CD4-positive, alpha-beta memory T cell (primary cell): ENCODE results near the gene ZNF2. TPM values are rescaled to one million over a fixed set of nuclear protein-coding genes. Genes with fewer than 3 reads are reported as not detected.

ENCODE experiments used
- CTCF ChIA-PET: fragments of 350-600 bp; sonication (Branson Sonifier 250); formaldehyde crosslinking; loops from one replicate; lab custom pipeline; 2021; ENCODE audit warnings: inconsistent platforms; ENCODE audit not compliant: partially characterized antibody; lab: Charles Lee
- POLR2A ChIA-PET: fragments of 350-600 bp; sonication (Branson Sonifier 250); formaldehyde crosslinking; loops from one replicate; lab custom pipeline; 2021; ENCODE audit not compliant: partially characterized antibody; lab: Charles Lee
- DNase-seq, 5 donors: peaks; one replicate each; pipeline versions ENCODE4 v3.0.0 to v3.0.0-alpha.2; 2020 to 2022; ENCODE audit warnings: mixed read lengths in 1 of 5
- H3K27ac ChIP-seq: one replicate; pipeline ENCODE4 v1.7.0; 2013; ENCODE audit warnings: low read depth, low read length
- H3K27me3 ChIP-seq: 2 replicates; pipeline ENCODE4 v1.7.0; 2013; ENCODE audit warnings: mild to moderate bottlenecking, low read length, moderate library complexity; ENCODE audit not compliant: insufficient read depth
- H3K36me3 ChIP-seq: 2 replicates; pipeline ENCODE4 v1.7.0; 2013; ENCODE audit warnings: mild to moderate bottlenecking, low read length, moderate library complexity; ENCODE audit not compliant: insufficient read depth
- H3K4me1 ChIP-seq: 2 replicates; pipeline ENCODE4 v1.7.0; 2013; ENCODE audit warnings: mild to moderate bottlenecking, low read length, moderate library complexity; ENCODE audit not compliant: insufficient read depth
- H3K4me3 ChIP-seq, 2 donors: one replicate each; pipeline ENCODE4 v1.7.0; 2013; ENCODE audit warnings: low read length in 2 of 2, mild to moderate bottlenecking in 1 of 2
- H3K9me3 ChIP-seq, 2 donors: one replicate each; pipeline ENCODE4 v1.7.0; 2013; ENCODE audit warnings: low read length in 2 of 2, control low read depth in 1 of 2; ENCODE audit not compliant: control insufficient read depth in 1 of 2
- H3K27ac Mint-ChIP-seq, 7 donors: one replicate each; pipeline ENCODE4 v1.8.0; 2020 to 2021; ENCODE audit warnings: mixed read lengths in 7 of 7, mild to moderate bottlenecking in 6 of 7, inconsistent platforms in 3 of 7, moderate library complexity in 3 of 7
- H3K27me3 Mint-ChIP-seq, 2 donors: one replicate each; pipeline ENCODE4 v1.8.0; 2020 to 2021; ENCODE audit warnings: mixed read lengths in 2 of 2
- H3K36me3 Mint-ChIP-seq, 2 donors: one replicate each; pipeline ENCODE4 v1.8.0; 2020 to 2021; ENCODE audit warnings: mixed read lengths in 2 of 2, inconsistent platforms in 1 of 2, mild to moderate bottlenecking in 1 of 2
- H3K4me1 Mint-ChIP-seq, 4 donors: one replicate each; pipeline ENCODE4 v1.8.0; 2020 to 2021; ENCODE audit warnings: mixed read lengths in 4 of 4, mild to moderate bottlenecking in 1 of 4
- H3K4me3 Mint-ChIP-seq, 8 donors: one replicate each; pipeline ENCODE4 v1.8.0; 2020 to 2021; ENCODE audit warnings: mixed read lengths in 8 of 8, mild to moderate bottlenecking in 7 of 8, moderate library complexity in 6 of 8, inconsistent platforms in 3 of 8
- H3K9me3 Mint-ChIP-seq, 8 donors: one replicate each; pipeline ENCODE4 v1.8.0; 2020 to 2021; ENCODE audit warnings: mixed read lengths in 8 of 8, mild to moderate bottlenecking in 5 of 8, inconsistent platforms in 3 of 8, moderate library complexity in 1 of 8
- intact Hi-C: fragments of 100-400 bp; cut with micrococcal nuclease; formaldehyde crosslinking; loops from one replicate; pipeline ENCODE4 v1.15.1; 2023
- polyA plus RNA-seq, 2 donors: library from polyadenylated mRNA; unstranded; fragments of 300-500 nt; fragmentation: Illumina TruSeq; gene quantifications; one replicate each; pipeline ENCODE4 v1.2.3, GENCODE V29; 2021
- total RNA-seq, 2 experiments: library from RNA; stranded (reverse); gene quantifications; one replicate each; pipeline ENCODE4 v1.2.3, GENCODE V29; 2021

Gene ZNF2
- total and polyA plus RNA-seq, 4 experiments from 2014 or later = 2.1 to 10.1 (median 6.3) TPM

DNA sequence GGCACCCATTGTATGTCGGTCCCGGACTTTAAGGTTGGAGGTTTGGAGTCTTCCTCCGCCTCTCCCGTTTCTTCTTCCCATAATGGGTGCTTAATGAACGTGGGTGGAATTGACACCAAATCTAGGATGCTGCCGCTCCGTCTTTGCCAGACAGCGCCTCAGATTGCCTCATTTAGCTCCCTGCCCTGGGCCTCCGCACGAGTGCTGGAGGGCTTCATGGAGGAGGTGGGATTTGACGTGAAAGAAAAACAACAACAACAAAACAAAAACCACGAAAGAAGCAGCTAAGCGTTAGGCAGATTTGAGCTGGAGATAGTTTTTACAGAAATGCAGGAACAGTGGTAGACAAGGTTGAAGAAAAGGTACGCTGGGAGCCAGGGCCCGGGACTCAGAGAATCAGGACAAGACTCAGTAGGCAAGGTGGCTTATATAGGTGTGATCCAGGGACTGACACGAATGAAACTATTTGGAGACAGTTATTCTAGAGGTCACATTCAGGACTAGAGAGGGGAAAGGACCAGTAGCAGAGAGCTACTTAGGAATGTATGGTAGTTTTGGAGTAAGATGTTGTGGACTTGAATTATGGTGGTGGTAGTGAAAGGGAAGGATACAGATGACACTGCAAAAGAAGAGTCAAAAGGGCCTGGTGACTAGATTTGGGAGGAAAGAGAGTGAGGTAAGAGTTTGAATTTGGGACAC lies 605 bp downstream of the ZNF2 start:
- Histone ChIP-seq H3K4me1 (peaks cover 21% of the 10 kb centered on the region), H3K4me3 (peak overlapping the region; percentile 88 to 97), H3K36me3 (no peaks in the 10 kb centered on the region), H3K27me3 (no peaks in the 10 kb centered on the region), H3K9me3 (no peaks in the 10 kb centered on the region), H3K27ac (peak overlapping the region; percentile 89)
- Mint-ChIP-seq H3K4me1 (peaks cover 26 to 40% (median 33%) of the 10 kb centered on the region in 4 donors), H3K27ac (peak overlapping the region; percentile 94 to 99 (median 98)), H3K36me3 (peaks cover 9 to 11% of the 10 kb centered on the region in 2 donors), H3K4me3 (peak overlapping the region; percentile 95 to 100 (median 100)), H3K27me3 (no peaks in the 10 kb centered on the region), H3K9me3 (peaks cover 0 to 7% (median 0%) of the 10 kb centered on the region in 8 donors)
- intact Hi-C loops = no loop called here
- POLR2A ChIA-PET = interaction anchor here (0.8 to 2.8 kb wide), 8 partner anchors 40 to 237 kb away, joined by 3 to 36 read pairs (median 4); partner anchors contain the start of genes FAHD2A, MAL and MRPS5
- CTCF ChIA-PET = interaction anchor here (1.4 to 2.4 kb wide), 6 partner anchors 44 to 144 kb away, joined by 4 to 18 read pairs (median 6); partner anchors contain the start of genes MAL and MRPS5
- DNase-seq = no peak

- Histone ChIP-seq H3K9me3 (no peaks in the 10 kb centered on the region), H3K27ac (no peak overlapping the region), H3K27me3 (no peaks in the 10 kb centered on the region), H3K4me3 (no peak overlapping the region), H3K4me1 (peaks cover under 1% of the 10 kb centered on the region), H3K36me3 (no peaks in the 10 kb centered on the region)
- ChIA-PET POLR2A (no interaction called here), CTCF (no interaction called here)
- no peak overlapping the region for H3K27ac Mint-ChIP-seq
- H3K36me3 Mint-ChIP-seq = peaks cover 8 to 23% of the 10 kb centered on the region in 2 donors
- peaks cover 2 to 12% (median 10%) of the 10 kb centered on the region in 4 donors for H3K4me1 Mint-ChIP-seq
- DNase-seq = no peak
- H3K9me3 Mint-ChIP-seq = peaks cover 0 to 5% (median 0%) of the 10 kb centered on the region in 8 donors
- no peak overlapping the region for H3K4me3 Mint-ChIP-seq
- intact Hi-C loops = no loop called here
- H3K27me3 Mint-ChIP-seq = no peaks in the 10 kb centered on the region
Observed at GRCh38 chr2:95171902-95172301, 6.3 kb downstream of the ZNF2 start.

DNA sequence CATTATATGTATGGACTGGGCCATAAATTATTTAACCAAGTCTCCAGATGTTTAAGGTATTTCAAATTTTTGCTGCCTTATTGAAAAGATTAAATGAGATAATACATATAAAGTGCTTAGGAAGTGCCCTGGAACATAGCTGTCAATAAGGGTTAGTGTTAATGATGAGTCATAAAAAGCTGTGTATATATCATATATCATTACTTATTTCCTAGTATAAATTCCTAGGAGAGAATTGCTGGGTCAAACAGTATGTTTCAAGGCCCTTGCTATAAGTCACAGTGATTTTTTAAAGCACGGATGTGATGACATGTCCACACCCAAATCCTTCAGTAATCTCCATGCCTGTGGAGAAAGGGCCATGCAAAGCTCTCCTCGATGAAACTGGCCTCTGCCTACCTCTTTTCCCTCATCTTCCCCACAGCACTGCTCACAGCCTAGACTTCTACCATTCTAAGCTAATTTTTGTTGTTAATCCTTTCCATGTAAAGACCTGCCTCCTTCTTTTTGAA lies 8.5 kb downstream of the ZNF2 start:
- no peak overlapping the region for H3K4me3 Mint-ChIP-seq

DNA sequence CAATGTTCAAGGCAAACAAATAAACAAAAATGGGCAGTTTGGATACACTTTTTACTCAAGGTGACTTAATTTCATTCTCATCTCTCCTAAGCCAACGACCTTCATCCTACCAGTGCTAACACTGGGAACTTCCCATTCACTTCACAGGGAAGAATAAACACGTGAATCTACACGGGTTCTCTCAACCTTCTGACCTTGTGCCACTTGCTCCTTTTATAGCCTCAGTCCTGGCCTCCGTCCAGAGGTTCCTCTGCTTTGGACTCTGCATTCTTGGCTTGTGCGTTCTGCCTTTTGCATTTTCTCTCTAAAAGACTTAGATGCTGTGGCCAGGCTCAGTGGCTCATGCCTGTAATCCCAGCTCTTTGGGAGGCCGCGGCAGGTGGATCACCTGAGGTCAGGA lies 13.8 kb downstream of the ZNF2 start:
- H3K4me1 Mint-ChIP-seq = peaks cover 0 to 2% (median under 1%) of the 10 kb centered on the region in 4 donors
- intact Hi-C loops = no loop called here
- ChIA-PET POLR2A (no interaction called here), CTCF (no interaction called here)
- peaks cover 0 to 38% (median 25%) of the 10 kb centered on the region in 8 donors for H3K9me3 Mint-ChIP-seq
- Histone ChIP-seq H3K9me3 (peaks cover 0 to 4% of the 10 kb centered on the region in 2 donors), H3K4me3 (no peak overlapping the region), H3K4me1 (no peaks in the 10 kb centered on the region), H3K27me3 (no peaks in the 10 kb centered on the region), H3K36me3 (peaks cover 28% of the 10 kb centered on the region), H3K27ac (no peak overlapping the region)
- H3K4me3 Mint-ChIP-seq = no peak overlapping the region
- no peak for DNase-seq
- peaks cover 69 to 84% of the 10 kb centered on the region in 2 donors for H3K36me3 Mint-ChIP-seq
- H3K27ac Mint-ChIP-seq = no peak overlapping the region
- no peaks in the 10 kb centered on the region for H3K27me3 Mint-ChIP-seq

More for the DNA sequence above, 8.5 kb downstream of the ZNF2 start:
- H3K9me3 ChIP-seq = no peaks in the 10 kb centered on the region
- H3K9me3 Mint-ChIP-seq = peaks cover 0 to 7% (median 0%) of the 10 kb centered on the region in 8 donors
- H3K36me3 Mint-ChIP-seq = peaks cover 25 to 39% of the 10 kb centered on the region in 2 donors
- no peaks in the 10 kb centered on the region for H3K27me3 Mint-ChIP-seq
- ChIA-PET CTCF (interaction anchor here (1.2 to 1.4 kb wide), 2 partner anchors 9 to 58 kb away, joined by 3 to 6 read pairs; no protein-coding TSS in a partner anchor), POLR2A (no interaction called here)
- H3K4me1 Mint-ChIP-seq = peaks cover 0 to 5% (median 3%) of the 10 kb centered on the region in 4 donors
- H3K4me3 ChIP-seq = no peak overlapping the region
- no peaks in the 10 kb centered on the region for H3K27me3 ChIP-seq
- peaks cover 11% of the 10 kb centered on the region for H3K36me3 ChIP-seq
- no peaks in the 10 kb centered on the region for H3K4me1 ChIP-seq
- no peak overlapping the region for H3K27ac Mint-ChIP-seq
- no peak overlapping the region for H3K27ac ChIP-seq
- intact Hi-C loops = no loop called here
- no peak for DNase-seq

GRCh38 chr2:95181774-95182173 lies 16.2 kb downstream of the ZNF2 start:
- H3K36me3 Mint-ChIP-seq = peaks cover 64 to 69% of the 10 kb centered on the region in 2 donors
- Histone ChIP-seq H3K36me3 (peaks cover 28% of the 10 kb centered on the region), H3K4me1 (no peaks in the 10 kb centered on the region), H3K27ac (no peak overlapping the region), H3K27me3 (no peaks in the 10 kb centered on the region), H3K4me3 (no peak overlapping the region), H3K9me3 (peaks cover 0 to 4% of the 10 kb centered on the region in 2 donors)
- no peaks in the 10 kb centered on the region for H3K27me3 Mint-ChIP-seq
- H3K9me3 Mint-ChIP-seq = peaks cover 5 to 48% (median 31%) of the 10 kb centered on the region in 8 donors
- no peaks in the 10 kb centered on the region for H3K4me1 Mint-ChIP-seq
- ChIA-PET POLR2A (no interaction called here), CTCF (no interaction called here)
- no peak overlapping the region for H3K4me3 Mint-ChIP-seq
- no peak for DNase-seq
- intact Hi-C loops = no loop called here
- H3K27ac Mint-ChIP-seq = no peak overlapping the region

DNA sequence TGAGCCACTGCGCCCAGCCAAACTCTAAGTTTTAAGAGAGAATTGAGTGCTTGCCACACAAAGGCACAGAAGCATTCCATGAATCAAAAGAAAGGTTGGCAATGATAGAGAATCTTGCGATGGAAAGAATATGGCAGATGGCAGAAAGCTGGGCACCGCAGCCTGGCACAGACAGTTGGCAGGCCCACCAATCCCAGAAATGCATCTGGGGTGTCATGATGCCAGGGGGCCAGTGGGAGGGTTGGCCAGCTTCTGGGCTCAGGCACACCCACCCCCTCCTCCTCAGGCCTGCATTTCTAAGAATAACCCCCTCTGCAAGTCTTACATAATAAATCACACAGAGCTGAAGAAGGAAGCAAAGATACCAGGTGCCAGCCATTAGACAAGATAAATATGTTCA lies 19.6 kb downstream of the ZNF2 start:
- peaks cover 2 to 4% of the 10 kb centered on the region in 2 donors for H3K27me3 Mint-ChIP-seq
- intact Hi-C loops = no loop called here
- H3K36me3 ChIP-seq = peaks cover 17% of the 10 kb centered on the region
- H3K9me3 ChIP-seq = peaks cover 0 to 4% of the 10 kb centered on the region in 2 donors
- peaks cover 36 to 37% of the 10 kb centered on the region in 2 donors for H3K36me3 Mint-ChIP-seq
- H3K27ac ChIP-seq = no peak overlapping the region
- H3K4me3 ChIP-seq = no peak overlapping the region
- no peak overlapping the region for H3K27ac Mint-ChIP-seq
- no peak for DNase-seq
- no peak overlapping the region for H3K4me3 Mint-ChIP-seq
- peaks cover 5 to 43% (median 27%) of the 10 kb centered on the region in 8 donors for H3K9me3 Mint-ChIP-seq
- H3K4me1 ChIP-seq = no peaks in the 10 kb centered on the region
- H3K4me1 Mint-ChIP-seq = no peaks in the 10 kb centered on the region
- ChIA-PET POLR2A (no interaction called here), CTCF (interaction anchor here (1.1 kb wide), 1 partner anchor 11 kb away, joined by 3 read pairs; no protein-coding TSS in a partner anchor)
- no peaks in the 10 kb centered on the region for H3K27me3 ChIP-seq

DNA sequence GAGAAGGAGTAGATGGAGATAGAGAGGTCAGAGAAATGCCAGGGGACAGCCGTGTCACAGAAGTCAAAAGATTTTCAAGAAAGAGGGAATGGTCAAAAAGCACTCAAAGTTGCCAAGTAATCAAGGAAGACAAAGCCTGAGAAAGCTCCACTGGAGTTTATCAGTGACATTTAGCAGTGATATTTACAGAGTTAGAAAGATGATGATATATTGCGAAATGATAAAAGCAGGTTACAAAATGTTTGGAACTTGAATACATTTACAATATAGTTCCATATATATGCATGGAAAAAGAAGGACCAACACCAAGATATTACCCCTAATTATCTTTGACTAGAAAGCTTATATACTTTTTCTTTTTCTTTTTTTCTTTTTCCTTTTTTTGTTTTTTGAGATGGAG lies 20.4 kb downstream of the ZNF2 start:
- no peak overlapping the region for H3K4me3 ChIP-seq
- Mint-ChIP-seq H3K4me3 (peak overlapping the region in 1 of 8 donors; percentile 17), H3K27me3 (peaks cover 4 to 6% of the 10 kb centered on the region in 2 donors), H3K27ac (no peak overlapping the region), H3K4me1 (no peaks in the 10 kb centered on the region), H3K9me3 (peaks cover 5 to 39% (median 23%) of the 10 kb centered on the region in 8 donors), H3K36me3 (peaks cover 30% of the 10 kb centered on the region in 2 donors)
- H3K27ac ChIP-seq = no peak overlapping the region
- intact Hi-C loops = no loop called here
- no peak for DNase-seq
- no peaks in the 10 kb centered on the region for H3K4me1 ChIP-seq
- peaks cover 0 to under 1% of the 10 kb centered on the region in 2 donors for H3K9me3 ChIP-seq
- peaks cover 12% of the 10 kb centered on the region for H3K36me3 ChIP-seq
- CTCF ChIA-PET = no interaction called here
- no peaks in the 10 kb centered on the region for H3K27me3 ChIP-seq
- POLR2A ChIA-PET = no interaction called here
